HG03196 (cell line): ENCODE measurements around the gene SLC35B2.

Source experiments
- ATAC-seq: cut with Tn5 transposase; IDR thresholded peaks from one replicate; pipeline ENCODE4 v1.9.1; 2021; ENCODE audit not compliant: unreplicated experiment

Gene SLC35B2

GRCh38 chr6:44269178-44269920 lies 12.0 kb upstream of the SLC35B2 start:
- ATAC-seq: no peak

DNA sequence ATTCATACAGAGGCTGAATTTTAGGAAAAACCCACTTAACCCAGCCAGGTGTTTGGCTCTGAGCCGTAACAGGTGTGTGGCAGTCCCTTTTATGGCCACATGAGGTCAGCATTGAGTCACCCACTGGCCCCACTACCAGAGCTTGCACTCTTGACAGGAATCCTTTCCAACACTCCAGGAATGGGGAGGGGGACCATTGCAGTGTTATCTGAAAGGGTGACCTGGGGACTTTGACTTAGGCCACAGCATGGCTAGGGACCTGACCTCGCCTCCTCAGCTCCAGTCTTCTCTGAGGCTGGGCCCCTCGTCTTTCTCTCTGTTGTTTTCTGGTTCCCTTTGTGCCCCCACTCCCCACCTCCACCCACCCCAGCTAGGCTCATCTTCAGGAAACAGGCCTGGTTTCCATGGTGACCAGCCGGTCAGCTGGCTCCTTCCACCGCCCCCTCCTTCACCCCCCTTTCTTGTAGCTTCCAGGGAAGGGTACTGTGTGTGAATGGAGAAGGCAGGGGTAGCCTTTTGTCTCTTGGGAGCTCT lies 10.8 kb upstream of the SLC35B2 start:
- no peak for ATAC-seq

DNA sequence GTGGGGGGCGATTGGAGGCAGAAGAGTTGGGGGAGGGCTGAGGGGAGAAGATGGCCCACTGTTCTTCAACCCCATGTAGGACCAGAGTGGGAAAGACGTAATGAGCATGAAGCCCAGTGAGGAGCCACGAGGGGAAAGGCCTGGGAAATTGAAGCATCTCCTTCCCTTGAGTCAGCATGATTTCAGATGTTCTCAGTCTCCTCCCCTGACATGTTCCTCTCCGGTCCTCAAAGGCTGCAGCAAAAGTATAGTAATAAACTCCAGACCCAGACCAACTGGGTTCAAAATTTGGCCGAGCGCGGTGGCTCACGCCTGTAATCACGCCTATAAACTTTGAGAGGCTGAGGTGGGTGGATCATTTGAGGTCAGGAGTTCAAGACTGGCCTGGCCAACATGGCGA lies 9.9 kb upstream of the SLC35B2 start:
- ATAC-seq: no peak

GRCh38 chr6:44266347-44266746 lies 9.0 kb upstream of the SLC35B2 start:
- ATAC-seq: peak; percentile 29

GRCh38 chr6:44265722-44266233 lies 8.4 kb upstream of the SLC35B2 start:
- no peak for ATAC-seq

- peak; percentile 40 for ATAC-seq
Measured at GRCh38 chr6:44265007-44265721, 7.8 kb upstream of the SLC35B2 start, which contains the start of gene NFKBIE. TSS of gene NFKBIE (minus strand) at chr6:44265551. CDS start at chr6:44265346, 205 bp downstream.

- ATAC-seq: peak; percentile 29
Measured at GRCh38 chr6:44264154-44265006, 7.1 kb upstream of the SLC35B2 start.

- no peak for ATAC-seq
Measured at GRCh38 chr6:44263354-44264100, 6.2 kb upstream of the SLC35B2 start.

DNA sequence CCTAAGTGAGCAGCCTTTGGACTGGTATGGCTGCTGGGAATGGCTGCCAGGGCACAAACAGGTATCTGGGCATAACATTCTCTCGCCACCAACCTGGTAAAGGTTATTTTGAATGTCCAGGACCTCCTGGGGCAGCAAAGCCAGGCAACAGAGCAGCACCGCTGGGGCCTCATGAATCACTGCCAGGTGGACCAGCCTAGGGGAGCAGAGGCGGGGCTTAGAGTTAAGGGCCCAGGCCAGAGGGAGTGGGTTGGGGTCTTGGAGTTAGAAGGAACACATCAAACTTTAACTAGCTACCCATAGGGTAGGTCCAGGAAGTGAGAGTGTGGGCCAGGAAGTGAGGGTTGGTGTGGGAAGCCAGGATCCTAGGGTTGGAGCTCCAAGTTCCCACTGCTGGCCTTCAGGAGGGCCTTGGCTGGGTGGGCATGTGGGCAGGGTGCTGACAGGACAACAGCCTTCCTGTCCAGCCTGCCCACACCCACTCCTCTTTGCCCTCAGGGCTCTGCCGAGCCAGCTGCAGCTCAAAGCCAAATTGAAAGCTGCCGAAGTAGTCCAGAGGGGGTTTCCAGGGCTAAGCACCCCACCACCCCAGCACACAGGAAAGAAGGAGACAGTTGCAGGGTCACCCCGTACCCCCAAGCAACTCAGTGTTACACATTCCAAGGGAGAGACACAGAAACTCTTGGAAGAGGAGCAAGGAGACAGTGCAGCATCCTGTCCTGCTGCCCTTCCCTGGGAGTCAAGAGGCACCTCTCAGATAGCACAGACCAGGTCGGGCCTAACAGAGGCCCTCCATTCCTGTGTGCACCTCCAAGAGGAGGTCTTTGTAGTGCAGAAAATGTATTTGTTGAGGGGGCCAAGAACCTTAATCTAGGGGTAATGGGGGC lies 5.4 kb upstream of the SLC35B2 start:
- no peak for ATAC-seq

DNA sequence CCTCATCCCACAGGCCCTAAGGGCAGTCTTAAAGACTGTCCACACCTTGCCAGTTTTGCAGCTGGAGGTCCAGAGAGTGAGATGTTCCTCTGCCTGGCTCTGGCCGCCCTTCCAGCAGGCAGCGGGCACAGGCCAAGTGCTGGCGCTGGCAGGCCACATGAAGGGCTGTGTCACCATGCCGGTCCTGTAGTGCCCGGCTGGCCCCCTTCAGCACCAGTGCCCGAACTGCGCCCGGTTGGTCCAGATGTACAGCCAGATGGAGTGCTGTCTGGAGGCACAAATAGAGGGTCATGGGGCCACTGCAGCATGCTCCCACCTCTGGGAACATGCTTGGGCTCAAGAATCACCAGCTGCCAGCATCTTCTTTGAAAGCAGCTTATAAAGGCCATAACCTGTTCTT lies 4.3 kb upstream of the SLC35B2 start:
- no peak for ATAC-seq

DNA sequence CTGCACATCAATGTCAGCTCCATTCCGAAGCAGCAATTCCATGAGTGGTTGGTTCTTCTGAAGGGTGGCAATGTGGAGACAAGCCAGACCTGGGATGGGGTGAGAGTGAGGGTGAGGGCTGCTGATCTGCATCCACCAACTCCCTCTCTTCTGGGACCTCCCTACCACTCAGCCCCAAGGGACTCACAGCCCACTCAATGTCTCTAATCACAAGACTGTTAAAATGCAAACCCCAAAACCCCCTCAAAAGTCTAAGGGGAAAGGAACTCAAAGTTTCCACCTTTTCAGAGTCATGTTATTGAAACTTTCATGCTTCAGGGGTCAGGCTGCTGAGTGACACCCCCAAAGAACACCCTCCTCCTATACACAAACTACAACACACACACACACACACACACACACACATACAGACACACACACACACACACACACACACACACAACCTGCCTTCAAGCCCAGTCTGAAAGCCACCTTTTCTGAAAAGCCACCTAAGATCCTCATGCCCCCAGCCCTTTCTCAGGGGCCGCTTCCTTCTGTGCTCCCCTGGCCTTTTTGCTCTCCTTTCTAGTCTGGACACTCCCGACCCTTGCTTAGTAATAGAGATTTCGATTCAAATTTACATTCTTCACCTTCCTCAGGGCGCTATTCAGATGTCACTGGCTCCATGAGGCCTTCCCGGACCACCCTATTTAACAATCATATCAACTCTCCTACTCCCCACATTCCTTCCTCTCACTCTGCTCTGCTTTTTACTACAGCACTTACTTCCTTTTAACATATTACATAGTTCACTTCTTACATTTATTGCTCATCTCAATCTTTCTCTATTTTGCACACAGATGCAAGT lies 3.3 kb upstream of the SLC35B2 start:
- no peak for ATAC-seq

GRCh38 chr6:44260011-44260410 lies 2.7 kb upstream of the SLC35B2 start:
- no peak for ATAC-seq

DNA sequence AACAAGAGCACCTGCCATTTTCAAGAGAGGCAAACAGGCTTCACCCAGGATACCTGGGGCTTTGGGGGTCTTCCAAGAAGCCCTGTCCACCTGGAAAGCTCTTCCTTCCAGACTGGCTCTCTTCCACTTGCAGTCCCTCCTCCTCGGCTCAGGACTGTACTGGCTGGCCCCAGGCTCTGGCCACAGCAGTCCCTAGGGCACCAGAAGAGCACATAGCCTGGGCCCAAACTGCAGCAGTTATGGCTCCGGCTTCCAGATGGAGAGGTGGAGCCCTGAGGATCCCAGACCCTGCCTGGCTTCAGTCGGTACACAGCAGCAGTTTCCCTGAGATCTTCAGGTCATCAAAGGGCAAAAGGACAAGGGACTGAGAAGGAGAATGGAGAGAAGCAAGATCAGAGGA lies 1.6 kb upstream of the SLC35B2 start:
- ATAC-seq: no peak

DNA sequence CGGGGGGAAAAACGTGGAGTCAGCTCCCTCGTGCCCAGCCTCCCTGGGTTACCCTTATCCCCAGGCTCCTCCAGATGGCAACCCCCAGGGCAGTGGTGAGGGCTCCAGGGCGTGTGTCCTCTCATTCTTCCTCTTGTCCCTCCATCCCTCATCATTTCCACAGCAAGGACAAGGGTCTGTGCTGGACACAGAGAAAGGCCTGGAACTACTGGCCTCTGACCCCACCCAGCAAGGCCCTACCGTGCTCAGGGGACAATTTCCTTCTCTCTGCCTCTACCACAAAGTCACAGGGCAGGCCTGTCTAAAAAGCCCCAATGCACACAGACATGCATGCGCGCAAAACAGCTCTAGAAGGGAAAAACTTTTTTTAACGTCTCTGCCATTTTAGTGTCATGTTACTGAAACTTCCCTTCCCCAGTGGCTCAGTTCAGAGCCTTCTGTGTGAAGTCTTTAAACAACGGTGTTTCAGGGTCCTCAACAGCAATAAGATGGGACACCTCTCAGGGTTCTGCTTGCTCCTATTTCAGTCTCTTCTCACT lies 1.1 kb upstream of the SLC35B2 start:
- ATAC-seq: no peak

DNA sequence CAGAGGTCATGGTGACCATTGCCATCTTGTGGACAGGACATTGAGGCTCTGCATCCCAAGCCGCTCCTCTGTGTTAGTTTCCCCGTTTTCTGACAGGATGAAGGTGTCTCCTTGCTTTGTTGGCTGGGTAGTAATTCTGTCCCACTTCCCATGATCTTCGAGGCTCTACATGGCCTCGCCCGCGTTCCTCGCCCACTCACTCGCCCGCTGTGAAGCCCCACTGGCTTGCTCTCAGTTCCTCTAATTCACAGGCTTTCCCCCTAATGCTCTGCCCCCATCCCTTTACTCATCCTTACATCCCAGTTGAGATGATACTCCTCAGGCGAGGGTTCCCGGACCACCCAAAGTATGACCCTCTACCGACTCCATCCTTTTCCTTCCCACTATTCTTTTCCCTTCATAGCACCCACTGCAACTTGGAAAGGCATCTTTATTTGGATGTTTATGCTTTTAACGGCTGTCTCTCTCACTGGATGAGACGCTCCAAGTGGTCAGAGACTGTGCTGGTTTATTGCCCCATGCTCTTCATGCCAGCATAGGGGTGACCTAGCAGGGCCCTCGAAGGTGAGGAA lies 511 bp upstream of the SLC35B2 start:
- peak; percentile 15 for ATAC-seq

- no peak for ATAC-seq
Measured at GRCh38 chr6:44256775-44257024, 628 bp downstream of the SLC35B2 start.

DNA sequence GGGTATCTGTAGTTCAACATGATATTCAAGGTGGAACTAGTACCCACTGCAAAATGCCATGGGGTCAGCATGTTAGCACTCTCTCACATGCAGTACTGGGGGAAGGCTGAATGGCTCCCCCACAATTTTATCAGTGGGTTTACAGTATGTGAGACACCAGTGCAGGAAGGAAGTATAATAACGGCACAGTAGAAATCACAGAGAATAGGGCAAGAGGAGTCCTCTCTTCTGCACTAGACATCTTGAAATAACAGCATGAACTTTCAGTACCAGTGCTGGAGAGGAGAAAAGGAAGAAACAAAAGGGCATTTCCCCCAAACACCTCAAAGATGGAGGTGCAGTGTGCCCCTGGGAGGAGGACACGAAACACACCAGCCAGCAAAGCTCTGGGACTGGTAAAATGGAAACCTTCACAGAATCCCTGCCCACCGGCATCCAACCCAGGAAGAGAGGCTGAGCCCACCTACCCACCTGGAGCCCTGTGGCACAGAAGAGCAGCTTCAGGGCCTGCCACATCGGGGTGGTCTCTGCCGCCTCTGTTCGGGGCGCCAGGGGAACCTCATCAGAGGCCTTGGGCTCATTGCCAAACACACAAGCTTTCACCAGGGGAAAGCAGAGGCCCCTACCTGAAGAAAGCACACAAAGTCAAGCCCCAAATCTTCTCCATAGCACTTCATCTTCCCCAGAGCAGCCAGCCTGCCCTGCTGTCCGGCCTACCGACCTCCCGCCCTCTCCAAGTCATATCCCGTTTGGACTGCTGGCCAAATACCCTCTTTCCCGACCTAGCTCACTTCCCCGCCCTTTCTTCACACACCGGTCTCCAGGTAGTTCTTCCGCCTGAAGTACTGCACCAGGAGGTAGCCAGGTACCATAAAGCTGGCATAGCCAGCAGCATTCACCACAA lies 1.2 kb downstream of the SLC35B2 start:
- no peak for ATAC-seq
